OCI-LY1 (cell line): ENCODE results near the gene CTSE.

Source experiments
- H2AFZ ChIP-seq: fragments of 200-600 bp; sonication (generic), shearing (Covaris generic); 2 replicates; pipeline ENCODE4 v1.6.0; 2014; ENCODE audit warnings: antibody characterized with exemption, mild to moderate bottlenecking, low read length
- H3F3A ChIP-seq: fragments of 200-600 bp; sonication (generic), shearing (Covaris generic); 2 replicates; pipeline ENCODE4 v1.6.0; 2014; ENCODE audit warnings: mild to moderate bottlenecking, antibody characterized with exemption, low read length, moderate library complexity; ENCODE audit not compliant: insufficient read depth
- H3K27ac ChIP-seq: fragments of 200-600 bp; sonication (generic); 2 replicates; pipeline ENCODE4 v1.5.1; 2014; ENCODE audit warnings: low read length, mixed run types, mild to moderate bottlenecking, low read depth; ENCODE audit not compliant: poor library complexity, severe bottlenecking
- H3K27me3 ChIP-seq: fragments of 200-600 bp; sonication (generic); 2 replicates; pipeline ENCODE4 v1.6.0; 2014; ENCODE audit warnings: antibody characterized with exemption, mild to moderate bottlenecking, low read length, moderate library complexity; ENCODE audit not compliant: insufficient read depth
- H3K36me3 ChIP-seq: fragments of 200-600 bp; sonication (generic); 2 replicates; pipeline ENCODE4 v1.6.1; 2014; ENCODE audit warnings: mild to moderate bottlenecking, antibody characterized with exemption, low read length, moderate library complexity, mixed read lengths; ENCODE audit not compliant: insufficient read depth
- H3K4me1 ChIP-seq: fragments of 200-600 bp; sonication (generic); 2 replicates; pipeline ENCODE4 v1.5.1; 2014; ENCODE audit warnings: mild to moderate bottlenecking, low read length, moderate library complexity; ENCODE audit not compliant: insufficient read depth, severe bottlenecking
- H3K4me2 ChIP-seq: fragments of 200-600 bp; sonication (generic), shearing (Covaris generic); 2 replicates; pipeline ENCODE4 v1.6.1; 2014; ENCODE audit warnings: low read length
- H3K4me3 ChIP-seq: fragments of 200-600 bp; sonication (generic); 2 replicates; pipeline ENCODE4 v1.5.1; 2014; ENCODE audit warnings: low read length, low read depth, mild to moderate bottlenecking, mixed read lengths; ENCODE audit not compliant: poor library complexity, severe bottlenecking
- H3K79me2 ChIP-seq: fragments of 200-600 bp; shearing (Covaris generic); 2 replicates; pipeline ENCODE4 v1.6.1; 2016; ENCODE audit warnings: mixed run types, low read length, mixed read lengths; ENCODE audit not compliant: insufficient read depth
- H3K9ac ChIP-seq: fragments of 200-600 bp; sonication (generic), shearing (Covaris generic); 2 replicates; pipeline ENCODE4 v1.6.1; 2014; ENCODE audit warnings: mild to moderate bottlenecking, low read length, mixed read lengths
- H3K9me2 ChIP-seq: fragments of 200-600 bp; sonication (generic), shearing (Covaris generic); 2 replicates; pipeline ENCODE4 v1.6.1; 2014; ENCODE audit warnings: low read depth, mild to moderate bottlenecking, low read length, mixed read lengths
- H3K9me3 ChIP-seq: fragments of 200-600 bp; shearing (Covaris generic); 2 replicates; pipeline ENCODE4 v1.6.1; 2014; ENCODE audit warnings: low read length, mixed read lengths
- H4K20me1 ChIP-seq: fragments of 200-600 bp; sonication (generic), shearing (Covaris generic); 2 replicates; pipeline ENCODE4 v1.6.0; 2016; ENCODE audit warnings: mild to moderate bottlenecking, low read length; ENCODE audit not compliant: insufficient read depth
- CTCF ChIP-seq: fragments of 200-600 bp; sonication (generic), shearing (Covaris generic); IDR thresholded peaks from 2 replicates; pipeline ENCODE4 v1.5.1; 2017; ENCODE audit warnings: mild to moderate bottlenecking, antibody characterized with exemption, low read length, moderate library complexity, mixed read lengths
- EZH2 ChIP-seq: fragments of 200-600 bp; sonication (generic), shearing (Covaris generic); IDR thresholded peaks from 2 replicates; pipeline ENCODE4 v1.8.0; 2017; ENCODE audit warnings: borderline replicate concordance, mixed run types, mild to moderate bottlenecking, antibody characterized with exemption, low read length, moderate library complexity, mixed read lengths

The CTSE gene

GRCh38 chr1:206021626-206022365, 1.9 kb downstream of the CTSE start:
- Histone ChIP-seq H3K36me3 (no peaks in the 10 kb centered on the region), H3K9me2 (no peaks in the 10 kb centered on the region), H3K4me1 (no peaks in the 10 kb centered on the region), H3K27ac (no peak overlapping the region), H3K9ac (no peak overlapping the region), H3K4me3 (no peak overlapping the region), H3K79me2 (no peaks in the 10 kb centered on the region), H3K4me2 (no peak overlapping the region), H3K9me3 (no peaks in the 10 kb centered on the region), H4K20me1 (no peaks in the 10 kb centered on the region), H3F3A (no peaks in the 10 kb centered on the region), H2AFZ (no peak overlapping the region), H3K27me3 (no peaks in the 10 kb centered on the region)
- no peak for TF ChIP-seq EZH2
- no peak for TF ChIP-seq CTCF

- Histone ChIP-seq H3K4me2 (no peak overlapping the region), H3K27ac (no peak overlapping the region), H3K79me2 (no peaks in the 10 kb centered on the region), H3K27me3 (no peaks in the 10 kb centered on the region), H3K4me3 (no peak overlapping the region), H2AFZ (no peak overlapping the region), H3K4me1 (no peaks in the 10 kb centered on the region), H3K9ac (no peak overlapping the region), H3K9me2 (no peaks in the 10 kb centered on the region), H4K20me1 (no peaks in the 10 kb centered on the region), H3F3A (no peaks in the 10 kb centered on the region), H3K36me3 (no peaks in the 10 kb centered on the region), H3K9me3 (no peaks in the 10 kb centered on the region)
- TF ChIP-seq EZH2 (no peak), CTCF (no peak)
Measured at GRCh38 chr1:206021008-206021625, 2.6 kb downstream of the CTSE start.

GRCh38 chr1:206020393-206021007, 3.2 kb downstream of the CTSE start:
- Histone ChIP-seq H4K20me1 (no peaks in the 10 kb centered on the region), H3K9me2 (no peaks in the 10 kb centered on the region), H3K79me2 (no peaks in the 10 kb centered on the region), H3K9me3 (no peaks in the 10 kb centered on the region), H3K9ac (no peak overlapping the region), H3K4me2 (no peak overlapping the region), H3K4me1 (no peaks in the 10 kb centered on the region), H3K27ac (no peak overlapping the region), H3K4me3 (no peak overlapping the region), H2AFZ (no peak overlapping the region), H3K27me3 (no peaks in the 10 kb centered on the region), H3K36me3 (no peaks in the 10 kb centered on the region), H3F3A (no peaks in the 10 kb centered on the region)
- TF ChIP-seq EZH2 (no peak), CTCF (no peak)
